SKM-1 (cell line): ENCODE data around the gene BRSK1.

Experiments
- DNase-seq: peaks from one replicate; lab custom pipeline; 2025; ENCODE audit not compliant: unreplicated experiment; lab: John Stamatoyannopoulos, UW

Gene BRSK1

DNA sequence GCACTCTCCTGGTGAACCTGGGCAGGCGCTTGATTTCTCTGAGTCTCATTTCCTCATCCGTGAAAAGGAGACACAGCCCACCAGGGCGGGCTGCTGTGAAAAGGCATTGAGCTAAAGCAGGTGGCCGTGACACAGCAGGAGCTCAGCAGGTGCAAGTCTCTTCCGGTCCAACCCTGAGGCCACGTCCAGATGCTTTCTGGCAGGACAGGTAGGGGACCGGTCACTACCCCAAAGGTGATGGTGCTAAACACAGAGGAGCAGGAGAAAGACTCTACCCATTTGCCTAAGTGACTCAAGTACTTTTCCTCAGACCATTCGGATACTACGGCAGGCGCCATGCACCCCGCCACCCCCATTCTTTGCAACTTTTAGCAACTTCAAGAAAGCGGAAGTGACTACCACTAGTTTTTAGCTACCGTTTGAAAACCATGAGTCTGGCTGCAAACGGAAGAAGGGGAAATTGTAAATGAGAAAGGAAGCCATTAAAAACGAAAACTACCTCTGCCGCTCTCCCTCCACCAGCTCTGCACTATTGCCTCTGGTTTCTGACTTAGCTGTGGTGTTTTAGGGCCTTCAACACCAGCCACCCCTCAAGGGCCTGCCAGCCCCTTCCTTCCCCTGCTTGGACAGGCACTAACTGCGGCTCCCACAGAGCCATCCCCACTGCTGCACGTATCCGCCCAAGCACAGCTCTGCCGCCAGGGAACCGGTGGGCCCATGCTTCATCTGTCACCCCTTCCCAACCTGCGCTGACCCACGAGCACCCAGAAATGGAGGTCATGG lies 29.8 kb upstream of the BRSK1 start:
- DNase-seq, result peak; percentile 64

DNA sequence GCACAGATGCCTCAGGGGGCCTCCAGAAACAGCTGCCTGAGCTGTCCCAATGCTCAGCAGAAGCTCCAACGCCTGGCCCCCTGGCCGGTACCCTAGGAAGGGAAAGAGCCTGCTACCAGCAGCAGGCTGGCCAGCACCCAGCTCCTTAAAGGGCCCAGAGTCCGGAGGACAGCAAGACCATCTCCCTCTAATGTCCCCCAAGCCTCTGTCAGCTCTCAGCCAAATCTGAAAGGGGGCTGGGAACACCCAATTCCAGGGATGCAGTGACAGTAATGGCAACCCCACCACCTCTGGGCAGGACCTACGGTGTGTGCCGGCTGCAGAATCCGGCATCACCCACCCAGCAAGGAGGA lies 29.2 kb upstream of the BRSK1 start:
- no peak for DNase-seq

DNA sequence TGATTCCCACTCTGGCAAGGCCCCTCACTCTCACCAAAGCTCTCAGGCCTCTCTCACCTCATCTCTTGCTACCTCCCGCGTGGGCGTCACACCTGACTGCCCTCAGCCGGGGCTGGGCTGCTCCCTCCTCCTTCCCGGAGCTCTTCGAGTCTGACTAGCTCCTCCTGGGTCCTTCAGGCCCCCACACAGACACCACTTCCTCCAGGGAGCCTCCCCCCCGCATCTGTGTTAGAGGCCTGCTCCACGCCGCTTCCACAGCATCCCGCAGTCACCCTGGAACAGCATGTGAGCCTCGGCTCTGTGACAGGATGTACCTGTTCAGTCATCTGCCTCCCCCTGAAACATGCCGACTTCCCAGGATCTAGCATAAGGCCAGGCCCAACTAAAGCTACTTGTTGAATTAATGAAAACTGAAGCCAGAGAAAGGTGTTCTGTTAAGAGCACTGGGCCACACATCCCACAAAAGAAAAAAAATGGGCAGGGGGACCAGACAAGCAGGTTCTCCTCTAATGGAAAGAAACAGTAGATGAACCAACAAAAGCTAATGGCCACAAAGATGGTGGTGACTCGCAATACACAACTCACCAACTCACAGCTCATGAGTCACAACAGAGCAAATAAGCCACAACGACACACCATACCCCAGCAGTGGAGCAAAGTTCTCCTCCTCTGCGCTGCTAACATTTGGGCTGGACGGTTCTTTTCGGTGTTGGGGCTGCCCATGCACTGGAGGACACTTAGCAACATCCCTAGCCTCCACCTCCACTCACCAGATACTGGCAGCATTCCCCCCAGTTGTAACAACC lies 28.0 kb upstream of the BRSK1 start:
- no peak for DNase-seq

DNA sequence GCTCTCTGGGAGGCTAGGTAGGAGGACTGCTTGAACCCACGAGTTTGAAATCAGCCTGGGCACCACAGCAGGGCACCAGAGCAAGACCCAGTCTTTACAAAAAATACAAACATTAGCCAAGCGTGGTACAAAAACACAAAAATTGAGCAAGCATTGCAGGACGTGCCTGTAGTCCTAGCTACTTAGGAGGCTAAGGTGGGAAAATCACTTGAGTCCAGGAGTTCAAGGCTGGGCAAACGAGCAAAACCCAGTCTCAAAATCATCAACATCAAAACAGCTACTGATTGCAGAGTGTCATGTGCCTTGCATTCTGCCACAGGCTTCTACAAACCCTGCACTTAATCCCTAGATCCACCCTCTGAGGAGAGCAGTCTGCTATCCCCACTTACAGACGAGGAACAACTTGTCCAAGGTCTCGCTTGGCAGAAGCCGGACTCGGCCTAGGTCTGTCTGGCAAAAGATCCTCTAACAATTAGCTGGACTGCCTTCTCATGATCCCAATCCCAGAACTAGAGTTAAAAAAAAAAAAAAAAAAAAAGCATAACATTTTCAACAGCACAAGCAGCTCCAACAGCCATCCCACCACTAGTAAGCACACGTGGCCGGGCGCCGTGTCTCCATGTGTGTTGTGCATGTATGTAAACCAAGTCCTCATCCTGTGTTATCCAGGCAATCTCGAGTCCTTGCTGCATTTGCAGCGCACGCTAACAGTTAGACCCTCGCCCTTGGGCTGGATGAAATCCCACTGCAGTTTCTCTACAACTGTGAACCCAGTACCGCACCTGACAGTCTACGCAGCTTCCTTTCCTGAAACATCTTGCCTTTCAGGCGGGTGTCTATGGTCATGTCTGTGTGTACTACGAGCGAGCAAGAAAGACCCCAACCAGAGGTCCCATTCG lies 27.0 kb upstream of the BRSK1 start:
- no peak for DNase-seq

DNA sequence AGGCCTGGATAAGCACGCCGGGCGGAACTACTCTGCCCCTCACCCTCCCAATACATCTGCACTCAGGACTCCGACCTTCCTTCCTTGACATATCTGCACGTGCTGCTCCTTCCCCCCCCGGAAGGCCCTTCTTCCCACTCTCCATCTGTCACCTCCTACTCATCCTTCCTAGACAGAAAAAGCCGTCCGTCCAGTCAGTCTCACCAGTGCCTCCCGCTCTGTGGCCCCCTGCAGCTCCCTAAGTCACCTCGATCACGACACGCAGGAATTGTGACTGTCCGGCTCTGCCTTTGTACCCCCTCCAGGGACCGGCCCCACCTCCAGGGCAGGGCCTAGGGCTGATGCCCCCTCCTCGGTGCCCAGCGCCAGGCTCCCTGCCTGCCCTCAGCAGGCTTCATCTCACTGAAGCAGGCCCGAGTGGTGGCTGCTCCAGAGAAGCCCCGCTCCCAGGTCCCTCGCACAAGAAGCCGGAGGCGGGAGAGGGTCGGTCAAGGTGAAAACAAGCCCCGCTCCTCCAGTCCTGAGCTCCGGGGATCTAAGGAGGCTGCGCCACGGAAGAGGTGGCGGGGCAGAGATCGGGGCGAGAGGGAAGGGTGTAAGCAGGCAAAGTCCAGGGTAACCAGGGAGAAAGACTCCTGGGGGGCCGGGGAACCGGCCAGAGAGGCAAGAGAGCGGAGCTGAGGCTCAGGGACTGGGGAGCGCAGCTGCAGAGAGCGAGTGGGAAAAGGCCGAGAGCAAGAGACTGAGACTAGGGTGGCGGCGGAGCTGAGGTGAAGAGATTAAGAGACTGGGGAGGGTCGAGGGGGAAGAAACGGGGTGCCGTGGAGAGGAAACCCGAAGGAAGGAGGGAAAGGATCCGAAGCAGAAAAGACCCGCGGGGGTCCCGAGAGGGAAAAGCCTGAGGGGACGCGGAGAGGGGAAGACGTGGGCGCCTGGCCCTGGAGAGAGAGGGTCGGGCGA lies 26.1 kb upstream of the BRSK1 start:
- no peak for DNase-seq

DNA sequence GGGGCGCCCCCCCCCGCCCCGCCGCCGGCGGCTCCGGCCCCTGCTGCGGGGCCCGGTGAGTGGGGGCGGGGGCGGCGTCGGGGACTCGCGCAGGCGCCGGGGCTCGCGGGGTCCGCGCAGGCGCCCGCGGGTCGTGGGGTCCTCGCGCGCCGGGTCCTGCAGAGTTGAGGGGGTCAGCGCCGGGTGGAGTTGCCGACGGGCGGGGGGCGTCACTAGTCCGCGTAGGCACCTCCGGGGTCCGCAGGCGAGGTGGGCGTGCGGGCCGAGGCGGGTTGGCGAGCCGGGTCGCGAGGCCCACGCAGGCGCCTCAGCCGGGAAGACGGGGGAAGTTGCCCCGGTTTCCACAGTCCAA lies 25.3 kb upstream of the BRSK1 start:
- DNase-seq, result no peak

DNA sequence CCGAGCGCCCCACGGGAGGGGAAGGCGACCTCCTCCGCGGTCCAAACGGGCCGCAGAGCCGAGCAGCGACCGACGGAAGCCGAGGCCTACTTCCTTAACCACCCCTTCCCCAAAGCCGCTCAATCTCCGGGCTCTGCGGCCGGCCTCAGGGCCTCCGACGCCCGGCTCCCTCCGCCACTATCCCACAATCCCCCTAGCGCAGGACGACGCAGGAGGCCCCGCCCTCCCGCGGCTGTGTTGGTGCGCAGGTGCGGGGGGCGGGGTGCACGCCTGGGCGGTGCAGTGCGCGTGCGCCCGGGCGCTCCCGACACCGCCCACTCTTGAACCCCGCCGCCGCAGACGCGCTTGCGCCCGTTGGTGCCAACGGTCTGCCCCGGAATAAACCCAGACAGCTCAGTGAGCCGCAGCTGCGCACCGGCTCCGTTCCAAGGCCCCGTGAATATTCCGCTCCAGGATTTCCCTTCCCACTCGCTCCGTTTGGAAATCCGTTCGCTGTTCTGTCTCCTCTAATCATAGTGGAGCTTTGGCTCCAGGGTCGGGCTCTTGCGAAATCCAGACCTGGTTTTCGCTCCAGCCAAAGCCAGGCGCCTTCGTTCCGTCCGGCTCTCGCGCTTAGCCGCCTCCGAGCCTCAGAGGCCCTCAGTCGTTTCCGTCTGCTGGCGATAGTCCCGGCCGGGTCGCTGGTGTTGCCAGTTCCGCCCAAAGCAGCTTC lies 24.8 kb upstream of the BRSK1 start, which contains the start of gene PPP6R1:
Gene PPP6R1, minus strand, starts transcription at position 190 of the 712 bp plus-strand sequence. CDS start 11,914 bp downstream, outside the sequence.
- DNase-seq, result peak; percentile 78

DNA sequence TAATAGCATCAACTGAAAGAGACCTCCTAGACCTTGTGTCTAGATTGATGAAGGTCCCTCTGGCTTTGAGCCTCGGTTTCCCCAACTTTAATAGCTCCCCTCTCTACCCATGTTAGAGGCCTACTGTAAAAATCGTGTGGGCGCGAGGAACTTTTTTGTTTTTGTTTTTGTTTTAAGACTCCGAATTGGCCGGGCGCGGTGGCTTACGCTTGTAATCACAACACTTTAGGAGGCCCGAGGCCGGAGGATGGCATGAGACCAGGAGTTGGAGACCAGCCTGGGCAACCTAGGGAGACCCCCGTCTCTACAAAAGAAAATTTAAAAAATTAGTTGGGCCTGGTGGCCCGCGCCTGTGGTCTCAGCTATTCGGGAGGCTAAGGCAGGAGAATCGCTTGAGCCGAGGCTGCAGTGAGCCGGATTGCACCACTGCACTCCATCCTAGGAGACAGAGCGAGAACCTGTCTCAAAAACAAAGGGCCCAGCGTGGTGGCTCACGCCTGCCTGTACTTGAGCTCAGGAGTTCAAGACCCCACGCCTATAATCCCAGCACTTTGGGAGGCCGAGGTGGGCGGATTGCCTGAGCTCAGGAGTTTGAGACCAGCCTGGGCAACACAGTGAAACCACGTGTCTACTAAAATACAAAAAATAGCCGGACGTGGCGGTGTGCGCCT lies 24.1 kb upstream of the BRSK1 start:
- DNase-seq, result no peak

DNA sequence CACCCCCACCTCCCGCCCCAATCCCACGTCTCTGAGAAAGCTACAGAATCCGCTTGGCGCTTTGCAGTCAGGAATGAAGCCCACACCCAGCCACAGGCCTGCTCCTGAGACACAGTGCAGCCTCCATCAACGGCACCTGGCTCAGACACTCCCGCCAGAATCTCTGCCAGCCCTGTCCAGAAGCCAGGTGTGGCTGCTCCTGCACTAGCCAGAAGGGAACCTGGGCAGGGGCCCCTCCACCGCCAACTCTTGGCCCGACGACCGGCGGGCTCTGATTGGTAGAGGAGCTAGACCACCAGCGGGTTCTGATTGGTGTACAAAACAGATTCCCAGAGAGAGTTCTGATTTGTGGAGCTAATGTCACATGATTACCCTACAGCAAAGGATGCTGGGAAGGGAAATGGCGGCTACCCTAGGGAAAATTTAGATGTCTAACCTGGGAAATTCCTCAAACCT lies 22.1 kb upstream of the BRSK1 start:
- no peak for DNase-seq

DNA sequence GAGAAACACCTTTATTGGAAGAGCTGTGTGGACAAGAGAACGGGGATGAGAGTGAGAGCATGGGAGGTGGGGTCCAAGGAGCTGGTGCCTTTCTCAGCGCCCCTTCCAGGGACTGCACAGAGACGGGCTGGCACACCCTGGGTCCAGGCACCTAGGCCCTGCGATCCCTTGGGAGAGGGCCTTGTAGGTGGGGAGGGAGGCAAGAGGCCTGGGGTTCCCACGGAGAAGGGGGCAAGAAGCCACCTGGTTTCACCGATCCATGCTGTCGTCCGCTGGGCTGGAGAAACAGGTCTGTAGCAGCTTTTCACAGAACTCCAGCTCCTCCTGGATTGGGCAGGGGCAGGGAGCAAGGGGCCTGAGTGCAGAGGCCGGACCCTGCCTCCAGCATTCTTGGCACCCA lies 21.4 kb upstream of the BRSK1 start:
- DNase-seq, result no peak

DNA sequence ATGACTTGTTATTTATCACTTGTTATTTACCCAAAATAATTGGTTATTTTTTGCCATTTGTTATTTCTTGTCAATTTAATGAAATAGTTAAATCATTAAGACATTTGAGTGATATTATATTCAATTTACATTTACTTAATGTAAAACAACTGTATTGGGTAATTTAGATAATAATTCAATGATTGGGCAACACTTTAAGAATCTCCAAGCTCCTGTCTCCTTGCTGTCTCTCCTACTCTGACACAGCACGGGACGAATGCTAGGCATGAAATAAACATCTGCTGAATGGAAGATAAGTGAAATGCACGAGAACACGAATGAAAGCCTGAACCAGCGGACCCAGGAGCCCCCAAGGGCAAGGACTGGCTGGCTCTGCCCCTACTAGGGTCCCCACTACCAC lies 19.3 kb upstream of the BRSK1 start:
- no peak for DNase-seq

DNA sequence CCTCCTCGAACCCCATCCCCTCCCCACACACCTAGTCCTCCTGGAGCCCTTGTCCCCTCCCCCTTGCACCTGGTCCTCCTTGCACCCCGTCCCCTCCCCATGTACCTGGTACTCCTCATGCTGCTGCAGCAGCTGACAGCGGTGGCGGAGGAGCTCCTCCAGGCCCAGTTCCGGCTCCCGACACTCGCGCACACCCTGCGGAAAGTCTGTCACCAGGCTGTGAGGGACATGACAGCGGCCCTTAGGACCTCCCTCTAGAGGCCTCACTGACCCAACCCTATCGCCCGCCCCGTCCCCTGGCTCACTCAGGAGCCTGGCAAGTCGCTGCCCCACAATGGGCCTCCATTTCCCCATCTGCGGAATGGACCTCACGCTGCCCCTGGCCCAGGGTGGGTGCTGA lies 18.6 kb upstream of the BRSK1 start:
- no peak for DNase-seq

DNA sequence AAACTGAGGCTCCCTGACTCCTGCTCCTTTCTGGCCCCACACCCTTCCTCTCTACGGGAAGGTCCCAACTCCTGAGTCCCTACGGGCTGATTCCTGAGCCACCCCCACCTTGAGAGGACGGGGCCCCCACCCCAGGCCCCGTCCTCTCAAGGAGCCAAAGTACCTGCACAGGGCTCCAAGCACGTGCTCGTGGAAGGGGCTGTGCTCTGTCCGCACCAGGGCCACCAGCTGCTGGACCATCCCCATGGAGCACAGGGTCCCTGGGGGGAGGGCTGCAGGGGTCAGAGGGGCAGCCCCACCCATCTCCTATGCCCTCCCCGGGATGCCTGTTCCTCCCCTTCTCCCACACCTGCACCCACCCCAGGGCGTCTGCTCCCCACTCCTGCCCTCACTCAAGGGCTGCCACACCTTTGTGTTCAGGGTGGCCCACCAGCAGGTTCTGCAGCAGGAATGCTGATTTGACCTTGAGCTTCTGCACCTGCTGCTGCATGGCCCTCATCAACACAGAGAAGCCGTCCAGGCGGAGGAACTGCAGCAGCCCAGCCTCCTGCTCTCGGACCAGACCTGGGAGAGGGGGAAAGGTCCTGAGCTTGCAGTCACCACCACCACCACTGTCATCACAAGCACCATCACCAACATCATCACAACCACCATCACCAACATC lies 17.9 kb upstream of the BRSK1 start:
- DNase-seq, result no peak

DNA sequence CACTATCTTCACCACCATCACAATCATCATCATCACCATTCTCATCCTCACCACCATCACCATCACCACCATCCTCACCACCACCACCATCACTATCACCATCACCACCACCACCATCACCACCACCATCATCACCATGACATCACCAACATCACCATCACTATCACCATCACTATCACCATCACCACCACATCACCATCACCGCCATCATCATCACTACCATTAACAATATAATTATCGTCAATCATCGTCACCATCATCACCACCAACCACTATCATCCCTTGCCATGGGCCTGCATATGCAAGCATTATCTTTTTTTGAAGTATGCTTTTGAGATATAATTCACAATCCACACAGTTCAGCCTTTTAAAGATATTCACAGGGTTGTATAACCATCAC lies 17.4 kb upstream of the BRSK1 start:
- DNase-seq, result no peak

DNA sequence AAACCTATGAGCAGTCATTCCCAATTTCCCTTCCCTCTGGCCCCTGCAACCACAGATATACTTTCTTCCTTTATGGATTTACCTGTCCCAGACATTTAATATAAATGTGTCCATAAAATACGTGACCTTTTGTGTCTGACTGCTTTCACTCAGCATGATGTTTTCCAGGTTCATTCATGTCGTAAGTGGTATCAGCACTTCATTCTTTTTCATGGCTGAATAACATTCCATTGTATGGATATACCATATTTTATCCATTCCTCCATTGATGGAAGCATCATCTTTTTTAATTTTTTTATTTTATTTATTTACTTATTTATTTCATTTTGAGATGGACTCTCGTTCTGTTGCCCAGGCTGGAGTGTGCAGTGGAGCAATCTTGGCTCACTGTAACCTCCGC lies 17.0 kb upstream of the BRSK1 start:
- no peak for DNase-seq

DNA sequence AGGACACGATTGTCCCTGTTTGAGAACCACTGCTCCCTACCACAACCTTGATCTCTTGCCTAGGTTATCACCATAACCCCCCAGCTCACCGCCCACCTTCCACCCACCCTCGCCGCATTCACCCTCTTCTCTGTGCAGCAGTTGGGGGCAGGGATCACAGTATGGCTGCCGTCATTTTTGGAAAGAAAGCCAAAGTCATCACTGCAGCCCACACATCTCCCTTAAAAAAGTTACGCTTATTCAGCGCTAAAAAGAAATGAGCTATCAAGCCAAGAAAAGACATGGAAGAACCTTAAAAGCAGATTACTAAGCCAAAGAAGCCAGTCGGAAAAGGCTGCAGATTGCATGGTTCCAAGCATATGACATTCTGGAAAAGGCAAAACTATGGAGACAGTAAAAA lies 14.5 kb upstream of the BRSK1 start:
- no peak for DNase-seq

DNA sequence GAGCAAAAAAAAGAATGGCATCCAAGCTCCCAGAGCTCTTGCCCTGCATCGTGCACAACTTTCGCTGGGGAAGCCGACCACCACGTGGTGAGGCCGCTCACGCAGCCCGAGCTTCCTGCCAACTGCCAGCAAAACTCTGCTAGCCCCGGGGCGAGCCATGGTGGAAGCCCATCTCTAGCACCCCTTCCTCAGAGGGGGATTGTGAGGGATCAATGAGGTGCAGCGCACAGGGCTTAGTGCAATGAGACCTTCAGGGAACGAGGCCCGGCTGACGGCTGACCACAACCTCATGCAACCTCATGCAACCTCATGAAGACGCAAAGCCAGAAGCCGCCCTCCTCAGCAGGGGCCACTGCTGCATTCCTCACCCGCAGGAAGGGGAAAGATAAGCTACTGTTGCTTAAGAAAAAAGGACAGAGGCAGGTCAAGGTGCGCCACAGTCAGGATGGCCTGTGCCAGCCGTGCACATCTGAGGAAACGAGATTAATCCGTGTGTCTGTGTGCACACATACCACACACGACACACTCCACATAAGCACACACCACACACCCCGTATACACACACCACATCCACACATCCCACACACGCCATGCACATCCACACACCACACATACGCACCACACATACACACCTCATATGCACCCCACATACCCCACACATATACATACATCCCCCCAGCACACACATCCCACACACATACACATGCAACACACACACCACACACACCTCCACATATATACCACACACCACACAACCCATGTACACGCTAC lies 13.4 kb upstream of the BRSK1 start:
- no peak for DNase-seq

DNA sequence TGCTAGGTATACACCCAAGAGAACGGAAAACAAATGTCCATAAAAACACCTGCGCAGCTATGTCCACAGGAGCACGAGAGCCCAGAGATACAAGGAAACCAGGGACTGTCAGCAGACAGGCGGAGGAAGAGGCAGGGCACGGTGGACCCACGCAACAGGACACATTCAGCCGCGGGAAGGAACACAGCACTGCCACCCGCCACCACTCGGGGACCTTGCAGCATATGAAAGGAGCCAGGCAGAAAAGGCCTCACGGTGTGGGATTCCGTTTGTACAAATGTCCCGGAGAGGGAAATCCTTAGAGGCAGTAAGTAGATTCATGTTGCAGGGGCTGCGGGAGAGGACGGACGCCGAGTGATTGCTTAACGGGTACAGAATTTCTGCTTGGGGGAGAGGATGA lies 11.7 kb upstream of the BRSK1 start:
- DNase-seq, result no peak
